ENCODE measurements around the gene HHAT.
A peak's percentile ranks its signal among the peaks of the same experiment; 100 is the strongest.
"Not testable (repeated sequence)": the region's sequence is repeated elsewhere in the genome, so short reads cannot be mapped to it uniquely, and the experiment has no call there.

The HHAT gene

DNA sequence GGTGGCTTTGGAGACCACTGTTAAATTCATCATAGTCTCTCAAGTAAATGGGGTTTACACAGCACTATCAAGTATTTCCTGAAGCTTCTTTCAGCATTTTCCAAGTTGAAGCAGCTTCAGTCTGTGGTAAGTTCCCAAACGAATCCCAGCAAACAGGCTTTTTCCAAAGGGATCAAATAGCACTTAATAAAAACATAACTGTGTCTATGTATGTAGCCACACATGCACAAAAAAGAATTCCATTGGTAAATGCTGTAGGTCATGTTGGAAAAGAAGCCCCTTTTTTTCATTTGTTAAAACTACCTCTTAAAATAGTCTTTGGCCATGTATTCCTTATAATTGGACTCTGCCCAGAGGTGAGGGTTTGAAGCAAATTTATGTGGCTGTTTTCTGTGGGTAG is 69.8 kb downstream of the HHAT start:
- DNase-seq = no peak

DNA sequence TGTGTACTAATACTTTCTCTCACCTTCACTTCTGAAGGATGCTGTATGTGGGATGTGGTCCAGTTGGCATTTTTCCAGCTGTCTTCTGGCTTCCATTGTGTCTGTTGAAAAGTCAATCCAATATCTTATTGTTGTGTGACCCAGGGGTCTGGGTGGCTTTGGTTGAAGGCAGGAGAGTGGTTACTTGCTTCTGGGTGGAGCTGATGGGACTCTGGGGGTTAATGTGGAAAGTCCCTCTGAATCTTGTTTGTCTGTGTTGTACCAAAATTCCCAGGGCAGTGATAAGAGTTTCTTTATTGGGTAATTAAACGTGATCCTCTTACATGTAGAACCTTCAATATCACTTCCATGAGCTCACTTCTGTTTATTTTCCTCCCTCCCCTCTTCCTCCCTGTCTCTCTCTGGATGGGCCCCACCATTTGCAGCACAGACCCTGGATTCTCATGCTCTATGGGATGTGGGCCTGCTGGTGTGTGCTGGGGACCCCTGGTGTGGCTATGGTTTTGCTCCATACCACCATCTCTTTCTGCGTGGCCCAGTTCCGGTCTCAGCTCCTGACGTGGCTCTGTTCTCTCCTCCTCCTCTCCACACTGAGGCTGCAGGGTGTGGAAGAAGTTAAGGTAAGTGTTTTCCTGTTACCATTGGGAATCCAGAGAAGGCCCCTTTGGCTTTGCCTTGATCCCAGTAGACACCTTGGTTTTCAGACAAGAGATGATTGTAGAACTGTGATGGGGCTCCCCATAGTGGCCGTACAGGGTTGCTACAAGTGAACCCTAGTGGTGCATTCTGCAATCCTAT is 71.5 kb downstream of the HHAT start:
- peak; percentile 76 for DNase-seq

DNA sequence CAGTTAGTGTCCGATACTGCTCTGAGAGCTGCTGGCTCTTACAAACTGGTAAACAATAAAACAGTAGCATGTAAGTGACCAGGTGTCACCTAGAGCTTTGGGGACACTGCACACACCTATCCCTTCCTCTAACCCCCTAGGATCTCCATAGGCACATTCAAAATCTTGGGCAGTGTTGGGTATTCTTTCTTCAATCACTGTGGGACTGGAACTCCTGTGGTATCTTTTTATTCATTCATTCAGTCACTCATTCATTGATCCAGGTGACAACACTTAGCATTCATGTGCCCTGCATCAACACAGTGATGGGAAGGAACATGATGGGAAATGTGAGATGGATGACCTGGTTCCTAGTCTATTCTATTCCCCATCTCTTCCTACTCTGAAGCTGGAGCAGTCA is 73.9 kb downstream of the HHAT start:
- no peak for DNase-seq

DNA sequence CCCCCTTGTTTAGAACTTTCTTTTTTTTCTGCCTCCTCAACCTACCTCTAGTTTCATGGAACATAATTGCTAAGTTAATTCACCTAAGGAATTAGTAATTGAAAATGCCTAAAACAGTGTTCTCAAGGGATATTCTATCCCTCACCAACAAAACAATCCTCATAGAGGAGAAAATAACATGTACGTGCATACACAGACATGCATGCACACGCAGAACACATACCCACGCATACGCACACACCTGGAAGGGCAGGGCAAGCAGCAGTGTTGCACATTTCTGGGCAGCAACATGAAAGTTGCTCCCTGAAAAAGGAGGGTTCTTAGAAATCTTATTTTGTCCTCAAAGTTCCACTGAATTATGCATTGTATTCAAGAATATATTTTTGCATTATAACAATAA is 76.6 kb downstream of the HHAT start:
- no peak for DNase-seq

DNA sequence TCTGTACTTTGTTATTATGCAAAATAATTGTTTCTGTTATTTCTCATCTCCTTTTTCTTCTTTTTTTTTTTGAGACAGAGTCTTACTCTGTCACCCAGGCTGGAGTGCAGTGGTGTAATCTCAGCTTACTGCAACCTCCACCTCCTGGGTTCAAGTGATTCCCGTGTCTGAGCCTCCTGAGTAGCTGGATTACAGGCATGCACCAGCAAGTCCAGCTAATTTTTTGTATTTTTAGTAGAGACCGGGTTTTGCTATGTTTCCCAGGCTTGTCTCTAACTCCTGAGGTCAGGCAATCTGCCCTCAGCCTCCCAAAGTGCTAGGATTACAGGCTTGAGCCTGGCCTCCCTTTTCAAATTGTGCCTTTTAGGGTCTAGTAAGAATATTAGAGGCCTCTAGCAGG is 77.6 kb downstream of the HHAT start:
- DNase-seq = not testable (repeated sequence)

DNA sequence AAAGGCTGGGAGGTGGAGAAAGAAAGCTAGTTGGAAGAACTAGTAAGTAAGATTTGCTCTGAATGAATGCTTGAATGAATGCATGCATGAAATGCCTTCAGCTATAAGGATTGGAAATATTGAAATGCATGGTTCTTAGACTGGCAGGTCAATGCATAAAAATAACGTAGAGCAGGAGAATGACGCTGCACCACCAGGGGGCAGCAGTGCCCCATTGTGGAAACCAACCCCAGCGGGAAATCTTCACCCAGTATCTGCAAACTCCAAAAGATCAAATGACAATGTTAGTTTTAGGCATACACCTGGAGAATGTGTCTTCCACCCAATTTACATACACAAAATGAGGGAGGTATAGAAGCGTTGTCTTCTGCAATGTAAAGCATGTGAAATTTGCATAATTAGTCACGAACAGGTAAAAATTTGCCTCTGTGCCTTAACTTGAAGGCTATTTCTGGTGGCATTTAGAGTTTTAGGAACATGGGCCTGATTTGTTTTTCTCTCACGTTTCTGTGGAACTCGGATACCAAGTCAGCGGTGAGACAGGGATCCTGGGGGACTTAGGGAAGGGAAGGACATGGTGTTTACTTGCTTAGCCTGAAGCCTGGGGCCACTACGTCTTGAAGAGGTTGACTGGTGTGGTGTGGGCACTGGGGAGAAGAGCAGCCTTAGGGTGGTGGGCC is 78.6 kb downstream of the HHAT start:
- peak; percentile 91 for DNase-seq

DNA sequence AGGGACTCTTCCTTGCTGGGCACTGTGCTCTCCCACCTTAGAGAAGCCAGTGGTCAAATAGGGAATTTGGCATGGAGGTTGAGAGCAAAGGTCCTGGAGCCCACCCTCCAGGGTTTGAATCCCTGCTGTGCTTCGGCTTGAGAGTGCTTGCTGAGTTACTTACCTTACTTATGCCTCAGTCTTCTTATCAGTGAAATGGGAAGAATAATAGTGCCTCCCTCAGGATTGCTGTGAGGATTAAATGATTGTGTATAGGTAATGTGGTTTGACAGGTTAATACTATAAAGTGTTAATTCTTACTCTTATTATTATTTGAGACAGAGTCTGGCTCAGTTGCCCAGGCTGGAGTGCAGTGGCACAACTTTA is 79.2 kb downstream of the HHAT start:
- no peak for DNase-seq

DNA sequence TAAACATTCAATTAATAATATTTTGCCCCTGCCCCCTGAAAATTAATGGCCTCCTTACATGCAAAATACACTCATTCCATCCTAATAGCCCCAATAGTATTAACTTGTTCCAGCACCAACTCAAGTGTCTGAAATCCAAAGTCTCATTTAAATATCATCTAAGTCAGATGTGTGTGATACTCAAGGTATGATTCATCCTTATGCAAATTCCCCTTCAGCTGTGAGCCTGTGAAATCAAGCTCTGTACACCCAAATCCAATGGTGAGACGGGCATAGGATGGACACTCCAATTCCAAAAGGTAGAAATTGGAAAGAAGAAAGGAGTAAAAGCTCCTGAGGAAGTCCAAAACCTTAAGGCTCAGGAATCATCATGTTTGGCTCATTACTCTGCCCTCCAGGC is 83.5 kb downstream of the HHAT start:
- DNase-seq = no peak

DNA sequence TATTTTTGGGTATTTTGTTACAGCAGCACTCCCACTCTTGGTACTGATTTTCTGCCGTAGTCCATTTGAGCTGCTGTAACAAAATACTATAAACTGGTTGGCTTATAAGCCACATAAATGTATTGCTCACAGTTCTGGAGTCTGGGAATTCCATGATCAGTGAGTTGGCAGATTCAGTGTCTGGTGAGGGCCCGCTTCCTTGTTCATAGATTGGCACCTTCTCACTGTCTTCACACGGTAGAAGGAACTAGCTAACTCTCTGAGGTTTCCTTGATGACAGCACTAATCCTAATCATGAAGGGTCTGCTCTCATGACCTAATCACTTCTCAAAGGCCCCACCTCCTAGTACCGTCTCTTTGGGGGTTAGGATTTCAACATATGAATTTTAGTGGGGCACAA is 85.2 kb downstream of the HHAT start:
- DNase-seq = no peak

DNA sequence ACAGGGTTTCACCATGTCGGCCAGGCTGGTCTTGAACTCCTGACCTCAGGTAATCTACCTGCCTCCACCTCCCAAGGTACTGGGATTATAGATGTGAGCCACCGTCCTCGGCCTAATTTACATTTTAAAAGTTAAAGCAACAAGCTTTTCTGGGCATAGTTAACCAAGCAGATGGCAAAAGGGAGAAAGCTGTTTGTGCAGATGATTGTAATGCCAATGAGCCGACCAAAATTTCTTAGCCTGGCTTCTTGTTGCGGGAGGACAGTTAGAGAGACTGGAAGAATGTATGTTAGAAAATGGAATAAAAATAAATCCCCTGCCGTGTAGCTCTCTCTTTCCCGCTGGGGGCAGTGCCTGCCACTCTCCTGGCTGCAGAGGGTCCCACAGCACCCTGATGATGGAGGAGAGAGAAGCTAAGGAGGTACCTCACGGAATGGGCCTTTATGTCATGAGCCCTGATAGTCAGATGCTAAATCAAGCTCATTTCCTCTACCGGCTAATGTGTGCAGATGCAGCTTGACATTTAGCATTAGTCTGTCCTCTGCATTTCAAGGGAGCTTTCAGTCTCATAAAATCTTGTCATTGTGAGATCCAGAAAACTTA is 87.2 kb downstream of the HHAT start:
- no peak for DNase-seq

DNA sequence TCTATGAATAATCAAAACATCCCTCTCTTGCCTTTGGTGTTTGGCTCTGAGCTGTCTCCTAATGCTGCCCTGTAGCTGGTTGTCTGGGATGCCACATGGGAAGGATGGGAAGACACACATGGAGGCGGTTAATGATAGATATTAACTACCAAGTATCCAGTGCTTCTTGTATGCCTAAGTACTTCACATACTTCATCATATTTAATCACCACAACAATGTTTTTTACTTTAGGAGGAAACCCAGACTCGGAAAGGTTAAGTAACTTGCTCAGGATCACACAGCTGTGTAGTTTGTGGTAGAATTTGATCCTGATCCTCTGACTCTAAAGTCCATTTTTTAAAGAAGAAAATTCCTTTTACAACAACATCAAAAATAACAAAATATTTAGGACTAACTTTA is 88.0 kb downstream of the HHAT start:
- no peak for DNase-seq

DNA sequence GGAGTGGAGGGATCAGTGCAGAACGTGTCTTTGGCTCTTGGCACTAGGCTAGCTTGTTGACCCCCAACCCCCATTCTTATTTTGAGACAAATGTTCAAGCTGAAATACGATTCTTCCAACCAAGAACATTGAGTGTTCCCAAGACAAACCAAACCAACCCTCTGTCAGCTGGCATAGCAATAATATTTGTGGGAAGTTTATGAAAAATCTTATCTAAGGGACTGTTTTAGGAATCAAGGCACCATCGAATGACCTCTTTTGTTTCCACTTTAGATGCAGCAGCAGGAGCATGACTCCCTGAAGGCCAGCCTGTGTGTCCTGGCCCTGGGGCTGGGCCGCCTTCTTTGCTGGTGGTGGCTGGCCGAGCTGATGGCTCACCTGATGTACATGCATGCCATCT is 89.2 kb downstream of the HHAT start:
- DNase-seq = no peak

DNA sequence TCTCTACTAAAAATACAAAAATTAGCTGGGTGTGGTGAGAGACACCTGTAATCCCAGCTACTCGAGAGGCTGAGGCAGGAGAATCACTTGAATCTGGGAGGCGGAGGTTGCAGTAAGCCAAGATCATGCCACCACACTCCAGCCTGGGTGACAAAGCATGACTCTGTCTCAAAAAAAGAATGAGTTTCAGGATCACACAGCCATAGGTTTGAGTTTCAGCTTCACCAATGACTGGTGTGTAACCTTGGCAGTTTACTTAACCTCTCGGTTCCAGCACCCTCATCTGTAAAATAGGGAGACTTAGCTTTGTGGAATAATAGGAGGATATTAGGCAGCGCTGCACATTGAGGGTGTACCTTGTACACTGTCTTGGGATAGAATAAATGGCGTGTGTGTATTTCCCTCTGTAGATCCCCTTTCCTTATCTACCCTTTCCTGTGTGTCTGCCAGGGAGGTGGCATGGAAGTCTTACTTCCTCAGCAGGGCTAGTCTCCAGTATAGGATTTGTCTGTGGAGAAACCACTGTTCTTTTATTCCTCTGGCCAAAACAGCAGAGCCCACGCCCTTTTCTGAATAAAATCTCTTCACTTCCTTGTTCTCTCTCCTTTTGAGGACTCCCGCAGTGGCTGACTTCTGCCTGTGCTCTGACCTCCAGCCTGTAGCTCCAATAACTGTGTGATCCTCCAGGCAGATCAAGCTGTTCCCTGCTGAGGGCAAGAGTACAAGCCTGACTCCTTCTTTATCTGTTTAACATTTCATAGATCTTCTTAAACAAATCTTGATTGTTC is 90.4 kb downstream of the HHAT start:
- DNase-seq = no peak

DNA sequence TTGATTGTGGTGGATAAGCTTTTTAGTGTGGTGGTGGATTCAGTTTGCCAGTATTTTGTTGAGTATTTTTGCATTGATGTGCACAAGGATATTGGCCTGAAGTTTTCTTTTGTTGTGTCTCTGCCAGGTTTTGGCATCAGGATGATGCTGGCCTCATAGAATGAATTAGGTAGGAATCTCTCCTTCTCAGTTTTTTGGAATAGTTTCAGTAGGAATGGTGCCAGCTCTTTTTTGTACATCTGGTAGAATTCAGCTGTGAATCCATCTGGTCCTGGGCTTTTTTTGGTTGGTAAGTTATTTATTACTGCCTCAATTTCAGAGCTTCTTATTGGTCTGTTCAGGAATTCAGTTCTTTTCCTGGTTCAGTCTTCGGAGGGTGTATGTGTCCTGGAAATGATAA is 98.0 kb downstream of the HHAT start:
- DNase-seq = not testable (repeated sequence)

DNA sequence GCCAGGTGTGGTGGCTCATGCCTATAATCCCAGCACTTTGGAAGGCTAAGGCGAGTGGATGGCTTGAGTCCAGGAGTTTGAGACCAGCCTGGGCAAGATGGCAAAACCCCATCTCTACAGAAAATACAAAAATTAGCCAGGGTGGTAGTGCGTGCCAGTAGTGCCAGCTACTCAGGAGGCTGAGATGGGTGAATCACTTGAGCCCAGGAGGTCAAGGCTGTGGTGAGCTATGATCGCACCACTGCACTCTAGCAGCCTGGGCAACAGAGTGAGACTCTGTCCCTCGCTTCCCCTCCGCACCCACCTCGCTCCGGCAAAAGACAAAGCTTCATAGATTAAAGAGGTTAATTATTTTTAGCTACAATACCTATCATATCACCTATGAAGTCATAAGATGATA is 100.0 kb downstream of the HHAT start:
- no peak for DNase-seq

DNA sequence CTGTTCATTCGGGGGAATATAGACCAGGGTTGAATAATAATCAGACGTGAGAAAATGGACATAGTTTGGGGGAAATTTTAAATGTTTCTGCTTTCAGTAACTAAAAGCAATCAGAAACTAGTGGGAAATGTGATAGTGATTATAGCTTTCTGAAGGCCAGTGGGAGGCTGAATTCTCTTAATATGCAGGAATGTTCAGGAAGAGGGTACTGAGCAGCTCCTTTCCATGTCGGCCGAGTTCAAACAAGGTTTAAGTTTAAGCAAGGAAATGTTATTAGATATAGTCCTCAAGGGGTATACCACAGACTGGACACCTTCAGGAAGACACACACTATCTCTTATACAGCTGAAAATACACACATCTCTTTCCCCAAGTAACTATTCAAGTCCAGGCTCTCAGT is 105.5 kb downstream of the HHAT start:
- DNase-seq = no peak

DNA sequence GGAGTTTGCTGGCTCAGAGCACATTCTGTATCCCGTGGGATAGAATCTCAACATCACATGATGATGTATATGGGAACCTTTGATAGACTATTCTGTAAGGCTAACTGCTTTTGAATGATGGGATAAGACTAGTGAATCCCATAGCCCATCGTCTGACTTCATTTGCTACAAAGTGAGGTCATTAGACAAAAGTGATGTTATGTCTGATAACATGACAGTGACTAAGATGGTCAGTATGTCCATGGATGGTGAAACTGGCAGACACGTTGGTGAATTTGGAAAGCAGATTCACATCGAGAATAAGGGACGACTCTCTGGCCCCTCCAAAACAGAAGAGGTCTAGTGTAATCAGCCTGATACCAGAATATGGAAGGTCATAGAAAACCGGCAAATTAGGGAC is 108.4 kb downstream of the HHAT start:
- no peak for DNase-seq

DNA sequence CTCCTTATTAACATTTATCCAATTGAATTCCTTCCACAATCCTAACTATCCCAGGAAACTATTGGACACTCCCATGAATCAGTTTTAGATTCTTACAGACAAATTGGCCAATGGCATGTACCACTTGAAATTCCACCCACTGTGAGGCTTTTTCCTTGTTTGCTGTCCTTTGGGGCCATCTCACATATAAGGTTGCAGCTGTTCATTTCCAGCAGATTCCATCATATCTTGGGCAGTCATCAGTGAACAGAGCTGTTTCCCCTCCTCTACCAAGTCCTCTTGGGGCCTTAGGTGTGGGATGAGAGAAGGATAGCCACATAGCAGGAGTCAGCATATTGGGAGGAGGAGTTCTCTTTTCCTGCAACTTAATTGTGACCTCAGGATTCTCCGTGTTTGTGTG is 109.1 kb downstream of the HHAT start:
- no peak for DNase-seq

DNA sequence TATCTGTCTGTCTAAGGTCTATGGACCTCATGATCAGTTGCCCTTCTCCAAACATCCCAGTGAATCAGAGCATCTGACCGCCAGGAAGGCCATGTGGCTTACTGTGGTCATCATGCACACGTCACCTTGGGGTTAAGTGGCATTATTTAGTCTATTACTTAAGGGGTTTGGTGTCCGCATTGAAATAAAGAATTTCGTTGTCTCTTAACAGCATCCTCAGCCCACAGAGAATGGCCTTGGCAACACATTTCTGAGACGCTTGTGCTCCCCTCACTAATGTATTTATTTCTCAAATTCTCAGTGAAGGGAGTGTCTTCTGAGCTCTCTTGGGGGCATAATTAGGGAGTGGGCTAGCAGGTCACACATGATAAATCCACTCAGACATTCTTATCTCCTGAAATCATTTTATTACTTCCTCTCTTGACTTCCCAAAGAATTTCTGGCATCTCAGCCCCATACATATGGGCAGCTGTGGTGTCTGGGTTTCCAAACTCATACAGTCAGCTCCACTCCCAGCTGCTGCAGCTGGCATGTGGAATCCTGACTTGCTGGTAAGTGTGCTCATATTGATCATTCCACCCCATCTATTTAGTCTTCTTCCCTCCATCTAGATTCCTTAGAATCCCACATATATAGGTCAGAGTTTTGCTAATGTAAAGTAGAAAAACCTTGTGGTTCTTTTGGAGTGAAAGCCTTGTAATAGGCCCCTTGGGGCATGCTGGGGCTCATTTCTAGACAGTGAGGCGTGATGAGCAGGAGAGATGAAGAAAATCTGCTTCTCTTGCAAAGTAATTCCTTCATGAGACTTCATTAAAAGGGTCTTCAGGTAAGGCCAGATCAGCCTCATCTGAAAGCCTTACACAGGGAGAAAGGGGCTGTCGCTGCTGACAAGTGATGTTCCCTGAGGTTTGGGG is 110.5 kb downstream of the HHAT start:
- DNase-seq = no peak

DNA sequence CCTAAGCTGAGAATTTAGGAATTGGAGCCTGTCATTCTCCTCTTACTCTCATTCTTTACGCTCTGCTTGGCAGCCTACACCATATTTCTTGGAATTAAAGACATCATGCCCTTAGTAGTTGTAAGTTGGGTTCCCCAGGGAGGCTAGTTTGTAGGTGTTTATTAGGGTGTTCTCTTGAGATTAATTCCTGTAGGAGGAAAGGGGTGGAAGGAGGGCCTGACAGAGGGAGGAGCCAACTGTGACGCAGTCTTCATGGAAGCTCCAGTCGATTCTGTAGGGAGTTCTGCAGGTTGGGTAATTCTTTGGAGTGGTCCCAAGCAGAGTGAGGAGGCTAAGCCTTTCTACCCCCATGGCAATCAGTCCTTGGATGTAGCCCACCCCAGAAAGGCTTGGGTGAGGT is 111.4 kb downstream of the HHAT start:
- DNase-seq = no peak

DNA sequence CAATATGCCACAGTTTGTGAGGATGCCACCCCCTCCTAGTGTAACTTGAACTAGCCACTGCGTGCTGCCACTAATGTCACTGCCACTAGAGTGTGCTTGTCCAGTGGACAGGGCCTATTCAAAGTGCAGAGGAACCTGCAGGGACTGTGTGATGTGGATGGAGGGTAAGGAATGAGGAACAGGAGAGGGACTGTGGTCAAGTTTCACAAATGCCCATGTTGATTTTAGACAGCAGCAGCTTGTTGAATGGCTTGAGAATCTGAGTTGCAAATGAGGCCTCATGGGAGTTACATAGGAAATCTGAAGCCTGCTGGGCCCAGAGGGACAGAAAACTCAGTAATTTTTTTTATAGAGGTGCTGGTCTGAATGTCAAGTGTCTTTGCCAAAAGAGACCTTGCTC is 112.3 kb downstream of the HHAT start:
- DNase-seq = no peak

DNA sequence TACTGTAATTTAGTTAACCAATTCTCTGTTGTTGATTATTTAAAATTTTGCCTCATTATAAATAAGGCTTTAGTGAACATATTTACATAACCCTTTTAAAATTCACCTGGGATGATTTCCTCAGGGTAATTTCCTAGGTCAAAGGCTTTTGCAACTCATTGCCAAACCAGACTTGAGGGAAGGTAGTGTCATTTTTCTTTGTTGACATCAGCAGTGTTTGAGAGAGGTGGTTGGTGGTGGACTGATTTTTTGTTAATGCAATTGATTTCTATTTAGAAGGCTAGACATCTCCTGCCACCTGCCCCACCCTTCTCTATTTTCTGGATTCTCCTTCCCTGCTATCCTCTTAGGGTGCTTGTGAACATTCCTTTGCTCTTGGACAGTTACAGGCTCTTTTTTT is 116.8 kb downstream of the HHAT start:
- no peak for DNase-seq

DNA sequence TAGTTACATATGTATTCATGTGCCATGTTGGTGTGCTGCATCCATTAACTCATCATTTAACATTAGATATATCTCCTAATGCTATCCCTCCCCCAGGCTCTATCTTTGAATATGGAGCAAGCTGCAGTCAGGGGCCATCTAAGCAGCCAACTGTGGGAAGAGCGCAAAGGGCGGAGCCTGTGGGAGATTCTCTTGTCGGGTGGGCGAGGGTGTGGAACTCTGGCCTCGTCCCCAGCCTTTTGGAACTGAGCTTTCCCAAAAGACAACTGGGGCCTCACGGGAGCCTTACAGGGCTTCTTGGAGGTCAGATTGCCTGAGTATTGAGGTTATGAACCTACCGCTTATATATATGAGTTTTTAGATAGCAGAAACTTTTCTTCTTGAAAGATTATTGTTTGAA is 117.2 kb downstream of the HHAT start:
- DNase-seq = no peak

Measured in activated effector memory CD4-positive, alpha-beta T cell treated with anti-CD3 and anti-CD28 coated beads, Interleukin-2, amount 50 U/mL, for 16 hours (primary cell).